ENCODE results near the gene ABCG1.

The ABCG1 gene

GRCh38 chr21:42233067-42233961 lies 14.4 kb downstream of the ABCG1 start:
- TF ChIP-seq CTCF (IDR thresholded peaks at IDR 0.05; ENCODE audit: insufficient read depth, low read depth, low read length, missing control alignments): peak; percentile 37
- DNase-seq (ENCODE audit: low read depth): peak; percentile 90
- H3K4me3 ChIP-seq (ENCODE audit: low read depth, low read length): no peak overlapping the region

GRCh38 chr21:42234041-42234440 lies 15.1 kb downstream of the ABCG1 start:
- TF ChIP-seq CTCF (IDR thresholded peaks at IDR 0.05; ENCODE audit: insufficient read depth, low read depth, low read length, missing control alignments): no peak
- H3K4me3 ChIP-seq (ENCODE audit: low read depth, low read length): peak overlapping the region; percentile 56
- no peak for DNase-seq (ENCODE audit: low read depth)

- DNase-seq (ENCODE audit: low read depth): peak; percentile 87
- peak overlapping the region; percentile 59 for H3K4me3 ChIP-seq (ENCODE audit: low read depth, low read length)
These were observed 15.7 kb downstream of the ABCG1 start for GRCh38 chr21:42234464-42235241.

GRCh38 chr21:42235593-42235992 lies 16.7 kb downstream of the ABCG1 start:
- no peak for DNase-seq (ENCODE audit: low read depth)
- H3K4me3 ChIP-seq (ENCODE audit: low read depth, low read length): no peak overlapping the region
- no peak for TF ChIP-seq CTCF (IDR thresholded peaks at IDR 0.05; ENCODE audit: insufficient read depth, low read depth, low read length, missing control alignments)

More at GRCh38 chr21:42234464-42235241, 15.7 kb downstream of the ABCG1 start:
- TF ChIP-seq CTCF (IDR thresholded peaks at IDR 0.05; ENCODE audit: insufficient read depth, low read depth, low read length, missing control alignments): no peak

GRCh38 chr21:42236014-42236413 lies 17.1 kb downstream of the ABCG1 start:
- no peak for TF ChIP-seq CTCF (IDR thresholded peaks at IDR 0.05; ENCODE audit: insufficient read depth, low read depth, low read length, missing control alignments)
- no peak for DNase-seq (ENCODE audit: low read depth)
- no peak overlapping the region for H3K4me3 ChIP-seq (ENCODE audit: low read depth, low read length)

- TF ChIP-seq CTCF (IDR thresholded peaks at IDR 0.05; ENCODE audit: insufficient read depth, low read depth, low read length, missing control alignments): no peak
- peak; percentile 79 for DNase-seq (ENCODE audit: low read depth)
- no peak overlapping the region for H3K4me3 ChIP-seq (ENCODE audit: low read depth, low read length)
These were observed 17.8 kb downstream of the ABCG1 start for GRCh38 chr21:42236693-42237092.

Data from GM12865 (cell line).